ENCODE measurements around the gene LYL1.

LYL1 gene

DNA sequence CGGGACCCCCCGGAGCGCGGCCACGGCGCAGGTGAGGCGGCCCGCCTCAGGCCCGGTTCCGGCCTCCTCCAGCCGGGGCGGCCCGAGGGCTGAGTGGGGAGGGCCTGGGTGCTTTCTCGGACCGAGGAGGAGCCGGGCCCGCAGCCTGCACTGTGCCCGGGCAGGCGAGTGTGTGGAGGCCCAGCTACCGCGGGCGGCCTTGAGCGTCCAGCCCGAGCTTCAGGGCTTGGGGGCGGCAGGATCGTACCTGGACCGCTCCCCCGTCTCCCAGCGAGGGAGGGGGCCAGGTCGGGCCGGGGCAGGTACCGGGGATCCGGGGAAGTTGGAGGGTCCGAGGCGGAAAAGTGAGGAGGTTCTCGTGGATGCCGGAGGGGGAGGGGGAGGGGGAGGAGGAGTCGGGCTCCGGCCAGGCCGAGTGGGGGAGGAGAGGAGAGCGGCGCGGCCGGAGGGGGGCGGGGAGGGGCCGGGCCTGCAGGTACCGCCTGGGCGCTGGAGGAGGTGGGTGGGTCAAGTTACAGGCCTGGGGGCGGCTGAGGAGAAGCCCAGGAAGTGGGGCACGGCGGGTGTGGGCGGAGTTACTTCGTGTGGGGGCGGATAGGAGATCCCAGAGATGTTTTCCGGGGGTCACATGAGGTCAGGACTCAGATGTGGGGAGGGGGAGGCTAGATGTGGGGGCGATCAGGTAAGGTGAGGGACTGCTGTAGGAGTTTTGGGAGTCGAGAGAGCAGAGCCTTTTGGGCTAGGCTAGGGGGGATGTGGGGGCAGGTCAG lies 16.0 kb upstream of the LYL1 start:
- Mint-ChIP-seq H3K9me3 (no peaks in the 10 kb centered on the region), H3K27ac (peak overlapping the region; percentile 82), H3K4me3 (peak overlapping the region; percentile 85), H3K27me3 (no peaks in the 10 kb centered on the region), H3K36me3 (peaks cover 7% of the 10 kb centered on the region), H3K4me1 (peaks cover 59% of the 10 kb centered on the region)

DNA sequence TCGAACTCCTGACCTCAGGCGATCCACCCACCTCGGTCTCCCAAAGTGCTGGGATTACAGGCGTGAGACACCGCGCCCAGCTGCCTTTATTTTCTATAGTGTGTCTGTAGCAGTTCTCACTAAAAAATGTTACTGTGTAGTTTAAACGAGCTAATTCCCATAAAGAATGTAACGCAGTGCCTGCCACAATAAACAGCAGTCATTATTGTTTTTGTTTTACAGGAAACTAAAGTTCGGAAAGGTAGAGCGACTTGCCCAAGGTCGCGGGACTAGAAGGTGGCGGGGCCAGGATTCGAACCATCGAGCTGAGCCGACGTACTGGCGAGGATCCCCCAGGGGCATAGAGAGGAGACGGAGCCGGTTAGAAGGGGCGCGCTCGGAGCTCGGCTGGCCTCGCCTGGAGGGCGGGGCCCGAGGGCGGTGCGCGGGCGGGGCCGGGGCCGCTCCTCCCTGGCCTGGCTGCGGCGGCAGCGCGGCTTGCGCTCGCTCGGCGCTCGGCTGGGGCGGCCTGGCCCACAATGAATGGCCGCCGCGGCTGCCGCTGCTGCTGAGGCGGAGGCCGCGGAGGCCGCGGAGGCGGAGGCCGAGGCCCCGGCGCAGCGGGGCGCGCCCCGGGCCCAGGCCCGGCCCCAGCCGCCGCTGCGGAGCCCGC lies 15.2 kb upstream of the LYL1 start, which contains the start of gene NACC1:
Gene NACC1 (plus strand): TSS at position 493 of the 652 bp plus-strand sequence. CDS start 16,944 bp downstream, outside the sequence.
- Mint-ChIP-seq H3K9me3 (no peaks in the 10 kb centered on the region), H3K27ac (peak within 1 kb of the TSS; percentile 98), H3K4me3 (peak within 1 kb of the TSS; percentile 90), H3K4me1 (peaks cover 53% of the 10 kb centered on the region), H3K27me3 (no peaks in the 10 kb centered on the region), H3K36me3 (peaks cover 7% of the 10 kb centered on the region)

DNA sequence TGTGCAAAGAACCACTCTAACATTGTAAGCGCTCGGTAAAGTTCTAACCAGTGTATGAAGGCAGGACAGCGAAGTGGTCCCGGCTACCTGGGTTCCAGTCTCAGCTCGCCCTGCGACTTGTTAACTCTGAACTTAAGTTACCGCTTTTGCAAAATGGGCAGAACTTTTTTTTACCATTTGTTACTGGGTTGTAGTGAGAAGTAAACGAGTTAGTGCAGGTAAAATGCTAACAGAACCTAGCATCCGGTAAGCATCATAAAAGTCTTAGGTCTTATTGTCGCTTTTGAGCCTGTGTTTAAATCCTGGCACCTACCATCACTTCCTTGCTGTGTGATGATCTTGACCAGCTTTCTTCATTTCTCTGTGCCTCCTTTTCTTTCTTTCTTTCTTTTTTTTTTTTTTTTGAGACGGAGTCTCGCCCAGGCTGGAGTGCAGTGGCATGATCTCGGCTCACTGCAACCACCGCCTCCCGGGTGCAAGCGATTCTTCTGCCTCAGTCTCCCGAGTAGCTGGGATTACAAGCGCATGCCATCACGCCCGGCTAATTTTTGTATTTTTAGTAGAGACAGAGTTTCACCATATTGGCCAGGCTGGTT lies 14.6 kb upstream of the LYL1 start:
- Mint-ChIP-seq H3K9me3 (no peaks in the 10 kb centered on the region), H3K36me3 (peaks cover 9% of the 10 kb centered on the region), H3K4me1 (peaks cover 47% of the 10 kb centered on the region), H3K27me3 (no peaks in the 10 kb centered on the region), H3K4me3 (peak overlapping the region; percentile 90), H3K27ac (peak overlapping the region; percentile 98)

DNA sequence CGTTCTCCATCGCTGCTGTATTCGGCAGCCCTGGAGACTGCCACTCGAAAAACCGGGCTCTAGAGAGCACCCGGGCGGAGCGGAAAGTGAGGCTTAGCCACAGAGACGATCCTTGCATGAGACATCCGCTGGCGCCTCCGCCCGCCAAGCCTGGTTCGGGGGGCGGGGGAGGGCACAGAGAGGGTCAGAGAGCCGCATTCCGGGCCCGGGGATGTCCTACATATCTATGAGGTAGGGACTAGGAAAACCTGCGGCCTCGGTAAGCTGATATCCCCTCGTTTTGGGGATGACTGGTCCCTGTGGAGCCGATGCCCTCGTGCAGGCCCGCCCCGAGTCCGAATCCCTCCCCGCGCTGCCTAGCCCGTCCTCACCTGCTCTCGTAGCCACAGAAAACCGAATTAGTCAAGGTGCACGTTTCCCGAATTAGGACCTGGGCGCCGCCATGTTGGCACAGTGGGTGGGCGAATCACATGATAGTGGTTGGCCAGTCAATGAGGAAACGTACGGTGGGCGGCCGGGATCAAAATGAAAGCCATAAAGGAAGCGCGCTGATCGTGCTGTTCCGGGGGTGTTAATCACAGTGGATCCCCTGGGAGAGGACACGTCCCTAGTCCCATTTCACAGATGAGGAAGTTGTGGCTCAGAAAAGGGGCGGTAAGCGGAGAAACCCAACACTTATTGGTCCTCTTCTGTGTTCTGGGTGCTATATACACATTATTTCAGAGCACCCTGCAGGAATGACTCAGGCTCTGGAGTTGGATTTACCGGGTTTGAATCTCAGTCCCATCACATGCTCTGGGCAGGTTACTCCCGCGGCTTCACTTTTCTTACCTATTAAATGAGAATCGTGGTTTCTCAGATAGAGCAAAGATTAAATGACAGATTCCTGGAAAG lies 13.9 kb upstream of the LYL1 start, which contains the start of gene TRMT1:
Gene TRMT1 (minus strand): TSS at position 459 of the 894 bp plus-strand sequence. CDS start 341 bp downstream, at position 118.
- no peaks in the 10 kb centered on the region for H3K27me3 Mint-ChIP-seq
- H3K27ac Mint-ChIP-seq = peak within 1 kb of the TSS; percentile 98
- no peaks in the 10 kb centered on the region for H3K9me3 Mint-ChIP-seq
- peak within 1 kb of the TSS; percentile 90 for H3K4me3 Mint-ChIP-seq
- peaks cover 9% of the 10 kb centered on the region for H3K36me3 Mint-ChIP-seq
- H3K4me1 Mint-ChIP-seq = peaks cover 40% of the 10 kb centered on the region

DNA sequence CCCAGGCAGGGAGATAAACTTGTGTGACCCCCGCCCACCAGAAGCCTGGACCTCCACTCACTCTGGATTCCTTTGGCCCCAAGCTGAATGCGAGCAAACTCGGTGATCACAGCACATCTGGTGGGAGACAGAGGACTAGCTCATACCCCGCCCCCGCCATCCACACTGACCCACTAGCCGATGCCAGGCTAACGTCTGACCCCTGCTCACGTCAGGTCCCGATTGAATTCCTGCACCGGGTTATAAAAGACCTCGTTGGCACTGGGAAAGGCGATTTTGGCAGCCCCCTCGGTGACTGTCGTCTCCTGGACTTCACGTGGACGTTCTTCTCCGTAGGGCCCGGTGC lies 13.3 kb upstream of the LYL1 start:
- peak overlapping the region; percentile 90 for H3K4me3 Mint-ChIP-seq
- peak overlapping the region; percentile 98 for H3K27ac Mint-ChIP-seq
- no peaks in the 10 kb centered on the region for H3K9me3 Mint-ChIP-seq
- no peaks in the 10 kb centered on the region for H3K27me3 Mint-ChIP-seq
- peaks cover 34% of the 10 kb centered on the region for H3K4me1 Mint-ChIP-seq
- peaks cover 9% of the 10 kb centered on the region for H3K36me3 Mint-ChIP-seq

DNA sequence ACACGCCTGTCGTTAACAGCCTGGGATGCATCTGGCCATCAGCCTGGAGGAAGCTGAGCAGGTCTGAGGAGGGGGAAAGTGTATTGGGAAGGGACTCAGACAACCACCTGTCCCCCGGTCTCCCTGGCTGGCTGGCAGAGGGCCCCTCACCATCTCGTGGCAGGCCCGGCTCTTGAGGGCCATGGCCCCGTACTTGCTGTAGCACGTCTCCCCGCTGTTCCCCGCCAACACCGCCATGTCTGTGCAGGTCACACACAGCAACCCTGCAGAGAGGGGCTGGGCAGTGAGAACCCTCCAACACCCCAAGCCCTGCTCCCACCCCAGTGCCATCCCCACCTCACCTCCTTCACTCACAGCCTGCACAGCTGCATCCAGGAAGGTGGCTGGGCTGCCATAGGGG lies 9.9 kb upstream of the LYL1 start:
- no peaks in the 10 kb centered on the region for H3K9me3 Mint-ChIP-seq
- H3K27ac Mint-ChIP-seq = no peak overlapping the region
- no peak overlapping the region for H3K4me3 Mint-ChIP-seq
- H3K27me3 Mint-ChIP-seq = no peaks in the 10 kb centered on the region
- peaks cover 17% of the 10 kb centered on the region for H3K4me1 Mint-ChIP-seq
- H3K36me3 Mint-ChIP-seq = peaks cover 9% of the 10 kb centered on the region

DNA sequence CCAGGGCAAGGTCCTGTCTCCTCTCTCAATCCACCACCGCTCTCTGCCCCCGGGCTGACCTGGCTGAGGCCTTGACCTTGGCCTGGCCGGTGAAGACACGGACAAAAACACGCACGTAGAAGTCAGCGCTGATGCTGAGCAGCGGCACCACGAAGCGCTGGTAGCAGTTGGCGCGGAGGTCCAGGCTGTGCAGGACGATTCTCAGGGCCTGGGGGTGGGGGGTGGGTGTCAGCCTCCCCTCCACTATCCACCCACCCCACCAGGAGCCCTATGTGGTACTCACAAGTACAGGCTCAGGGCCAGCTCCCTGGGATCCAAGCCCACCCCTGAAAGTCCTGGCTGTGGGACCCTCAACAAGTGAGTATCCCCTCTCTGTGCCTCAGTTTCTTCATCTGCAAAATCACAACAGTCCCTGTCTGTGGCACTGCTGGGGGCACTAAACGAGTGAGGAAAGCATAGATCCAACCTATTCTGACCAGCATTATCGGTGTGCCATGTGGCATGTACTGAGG lies 7.5 kb upstream of the LYL1 start:
- Mint-ChIP-seq H3K36me3 (peaks cover 5% of the 10 kb centered on the region), H3K27ac (peak overlapping the region; percentile 30), H3K27me3 (no peaks in the 10 kb centered on the region), H3K4me1 (peaks cover 4% of the 10 kb centered on the region), H3K4me3 (no peak overlapping the region), H3K9me3 (no peaks in the 10 kb centered on the region)

DNA sequence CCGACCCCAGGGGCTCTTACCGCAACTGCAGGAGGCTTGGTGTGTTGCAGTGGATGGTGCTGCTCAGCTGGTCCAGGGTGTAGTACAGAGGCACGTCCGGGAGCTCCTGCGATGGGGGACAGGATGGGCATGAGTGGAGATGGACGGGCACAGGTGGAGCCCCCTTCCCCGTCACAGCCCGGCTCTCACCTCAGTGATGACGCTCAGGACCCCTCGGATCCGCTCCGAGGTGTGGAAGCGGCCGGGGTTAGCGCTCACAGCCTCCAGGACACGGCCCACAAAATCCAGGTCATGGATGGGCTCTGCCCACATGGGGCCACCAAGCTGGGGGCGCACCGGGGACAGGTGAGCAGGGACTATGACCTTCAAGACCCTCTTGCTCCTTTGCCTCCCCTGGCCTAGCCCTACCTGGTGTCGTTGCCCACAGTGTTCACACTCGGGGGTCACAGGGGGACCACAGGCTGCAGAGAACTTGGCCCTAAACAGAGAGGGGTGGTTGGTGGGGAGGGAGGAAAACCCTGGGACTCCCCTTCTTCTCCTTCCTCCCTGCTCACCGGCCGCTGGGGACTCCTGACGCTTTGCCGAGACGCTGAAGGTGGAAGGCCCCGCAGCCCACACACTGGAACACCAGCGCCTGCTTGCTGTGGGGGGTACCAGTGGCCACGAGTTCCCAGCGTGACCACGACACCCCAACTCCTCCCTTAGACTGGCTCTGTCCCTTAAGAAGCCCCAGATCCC lies 6.9 kb upstream of the LYL1 start:
- peaks cover 9% of the 10 kb centered on the region for H3K4me1 Mint-ChIP-seq
- no peaks in the 10 kb centered on the region for H3K9me3 Mint-ChIP-seq
- H3K36me3 Mint-ChIP-seq = peaks cover 5% of the 10 kb centered on the region
- no peaks in the 10 kb centered on the region for H3K27me3 Mint-ChIP-seq
- peak overlapping the region; percentile 30 for H3K27ac Mint-ChIP-seq
- H3K4me3 Mint-ChIP-seq = no peak overlapping the region

DNA sequence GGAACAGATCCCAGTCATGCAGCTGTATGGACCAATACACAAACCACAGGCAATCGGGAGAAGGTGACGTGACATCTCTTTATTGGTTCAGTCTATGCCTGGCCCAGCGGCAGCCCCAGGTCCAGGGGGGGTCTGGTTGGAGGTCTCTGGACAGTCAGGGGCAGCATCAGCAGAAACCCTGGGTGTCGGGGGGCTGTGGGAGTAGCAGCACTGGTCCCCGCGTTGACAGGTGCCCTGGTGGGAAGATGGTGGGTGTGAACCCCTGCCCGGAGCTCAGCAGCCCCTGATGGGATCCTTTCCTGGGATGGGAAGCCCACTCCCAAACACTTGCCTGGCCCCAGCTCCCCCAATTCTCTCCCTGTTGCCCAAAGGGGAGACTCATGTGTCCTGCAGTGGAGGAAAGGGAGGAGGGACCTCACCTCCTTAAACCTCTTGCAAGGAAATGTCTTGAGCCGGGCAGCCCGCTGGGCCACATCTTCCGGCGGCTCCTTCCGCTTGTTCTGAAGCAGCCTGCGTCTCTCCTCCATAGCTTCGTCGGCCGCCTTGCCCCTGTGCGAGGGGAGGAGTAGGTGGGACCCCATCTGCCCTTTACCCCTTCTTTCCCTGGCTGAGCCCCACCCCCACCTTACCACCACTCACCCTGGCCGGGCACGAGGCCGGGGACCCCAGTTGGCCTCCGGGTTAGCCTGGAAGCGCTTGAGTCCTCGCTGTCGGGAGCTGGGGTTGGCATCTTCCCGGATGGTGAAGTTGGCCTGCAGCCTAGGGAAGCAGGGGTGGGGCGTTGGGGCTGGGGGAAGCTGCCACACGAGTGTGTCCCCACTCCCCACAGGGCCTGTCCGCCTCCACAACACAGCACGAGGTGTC lies 2.4 kb upstream of the LYL1 start:
- H3K9me3 Mint-ChIP-seq = no peaks in the 10 kb centered on the region
- H3K27me3 Mint-ChIP-seq = no peaks in the 10 kb centered on the region

DNA sequence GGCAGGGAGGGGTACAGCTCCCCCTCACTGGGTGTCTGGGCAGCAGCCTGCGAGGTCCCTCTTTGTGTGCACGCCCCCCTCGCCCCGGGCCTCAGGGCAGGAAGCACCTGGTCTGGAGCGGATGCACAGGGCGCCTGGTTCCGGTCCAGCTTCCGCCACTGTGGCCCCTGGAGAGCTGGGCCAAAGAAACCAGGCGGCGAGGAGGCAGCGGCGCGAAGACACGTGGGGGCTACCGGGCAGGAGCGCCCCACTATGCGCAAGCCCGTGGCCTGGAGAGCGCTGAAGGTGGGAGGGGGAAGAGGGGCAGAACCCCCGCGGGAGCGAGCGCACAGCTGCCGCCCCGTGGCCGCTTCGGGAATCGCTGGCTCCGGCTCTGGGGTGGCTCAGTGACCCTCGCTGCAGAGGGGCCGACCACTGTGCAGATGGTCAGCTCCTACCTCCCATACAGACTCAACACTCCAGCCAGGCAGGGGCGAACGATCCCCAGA lies 1.7 kb upstream of the LYL1 start:
- H3K36me3 Mint-ChIP-seq = no peaks in the 10 kb centered on the region
- no peaks in the 10 kb centered on the region for H3K9me3 Mint-ChIP-seq
- peak overlapping the region; percentile 91 for H3K27ac Mint-ChIP-seq
- H3K4me3 Mint-ChIP-seq = peak overlapping the region; percentile 91
- H3K4me1 Mint-ChIP-seq = peaks cover 34% of the 10 kb centered on the region
- H3K27me3 Mint-ChIP-seq = no peaks in the 10 kb centered on the region

More for the DNA sequence above, 2.4 kb upstream of the LYL1 start:
- H3K4me3 Mint-ChIP-seq = peak overlapping the region; percentile 91
- peak overlapping the region; percentile 91 for H3K27ac Mint-ChIP-seq
- H3K4me1 Mint-ChIP-seq = peaks cover 30% of the 10 kb centered on the region
- no peaks in the 10 kb centered on the region for H3K36me3 Mint-ChIP-seq

DNA sequence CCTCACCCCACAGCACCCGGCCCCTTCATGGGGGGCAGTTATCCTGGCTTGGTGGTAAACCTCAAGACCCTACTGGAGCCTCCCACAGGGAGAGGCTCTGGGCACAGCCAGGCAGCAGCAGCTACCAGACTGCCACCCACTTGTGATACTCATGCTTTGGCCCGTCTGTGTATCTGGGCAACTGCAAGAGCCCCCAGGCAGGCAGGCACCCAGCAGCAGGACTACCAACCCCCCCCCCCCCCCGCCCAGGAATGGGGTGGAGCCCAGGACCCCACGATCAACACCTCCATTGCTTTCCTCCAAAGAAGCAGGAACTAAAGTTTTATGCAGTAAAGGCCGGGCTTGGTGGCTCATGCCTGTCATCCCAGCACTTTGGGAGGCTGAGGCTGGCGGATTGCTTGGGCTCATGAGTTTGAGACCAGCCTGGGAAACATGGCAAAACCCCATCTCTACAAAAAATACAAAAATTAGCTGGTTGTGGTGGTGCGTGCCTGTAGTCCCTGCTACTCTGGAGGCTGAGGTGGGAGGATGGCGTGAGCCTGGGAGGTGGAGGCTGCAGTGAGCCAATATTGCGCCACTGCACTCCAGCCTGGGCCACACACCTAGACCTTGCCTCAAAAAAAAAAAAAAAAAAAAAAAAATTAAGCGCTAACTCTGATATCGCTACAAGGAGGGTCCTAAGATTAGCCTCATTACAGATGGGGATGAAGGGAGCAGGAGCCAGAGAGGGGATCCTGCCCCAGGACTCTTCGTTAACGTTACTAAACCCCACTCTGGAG lies 1.1 kb upstream of the LYL1 start:
- peaks cover 38% of the 10 kb centered on the region for H3K4me1 Mint-ChIP-seq
- no peaks in the 10 kb centered on the region for H3K36me3 Mint-ChIP-seq
- no peaks in the 10 kb centered on the region for H3K27me3 Mint-ChIP-seq
- H3K4me3 Mint-ChIP-seq = peak overlapping the region; percentile 91
- no peak overlapping the region for H3K27ac Mint-ChIP-seq
- H3K9me3 Mint-ChIP-seq = no peaks in the 10 kb centered on the region

DNA sequence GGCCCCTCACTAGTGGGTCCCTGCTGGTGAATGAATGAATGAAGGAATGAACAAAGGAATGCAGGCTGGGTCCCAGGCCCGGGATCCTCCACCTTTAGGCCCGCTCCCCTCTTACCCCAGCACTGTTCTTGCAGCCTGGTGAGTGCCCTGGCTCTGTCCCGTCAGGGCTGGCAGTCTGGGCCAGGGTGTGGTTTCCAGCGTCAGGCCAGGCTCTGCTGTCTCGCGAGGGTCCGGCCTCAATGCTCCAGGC lies 317 bp downstream of the LYL1 start:
- H3K36me3 Mint-ChIP-seq = no peaks in the 10 kb centered on the region
- peak overlapping the region; percentile 71 for H3K4me3 Mint-ChIP-seq
- peaks cover 3% of the 10 kb centered on the region for H3K27me3 Mint-ChIP-seq
- peaks cover 44% of the 10 kb centered on the region for H3K4me1 Mint-ChIP-seq
- H3K27ac Mint-ChIP-seq = no peak overlapping the region
- H3K9me3 Mint-ChIP-seq = no peaks in the 10 kb centered on the region
